Esophagus muscularis mucosa (tissue), 4 donors: Measurements from ENCODE around the gene PPP1R12B. TPM values are rescaled to one million over a fixed set of nuclear protein-coding genes. Genes with fewer than 3 reads are reported as not detected.

Experiments
- DNase-seq: peaks from one replicate; pipeline ENCODE4 v3.0.0-alpha.2; 2017; ENCODE audit errors: extremely low spot score
- H3K27ac ChIP-seq, 4 donors: fragments of 200-600 bp; sonication (generic); replicated peaks in 1 of 4; 1 replicate in 3 of 4; 2 replicates in 1 of 4; pipeline ENCODE4 v1.5.1; 2016 to 2019; ENCODE audit warnings: mild to moderate bottlenecking in 1 of 4
- H3K27me3 ChIP-seq, 4 donors: fragments of 200-600 bp; sonication (generic); one replicate each; pipeline versions ENCODE4 v1.5.1 to v1.6.0; 2016 to 2019
- H3K36me3 ChIP-seq, 4 donors: fragments of 200-600 bp; sonication (generic); one replicate each; pipeline ENCODE4 v1.5.1; 2016 to 2019
- H3K4me1 ChIP-seq, 4 donors: fragments of 200-600 bp; sonication (generic); one replicate each; pipeline ENCODE4 v1.5.1; 2016 to 2019
- H3K4me3 ChIP-seq, 4 donors: fragments of 200-600 bp; sonication (generic); 1 replicate in 2 of 4; 2 replicates in 2 of 4; pipeline ENCODE4 v1.5.1; 2016 to 2019; ENCODE audit warnings: mild to moderate bottlenecking in 4 of 4, moderate library complexity in 1 of 4
- H3K9me3 ChIP-seq, 4 donors: fragments of 200-600 bp; sonication (generic); 1 replicate in 3 of 4; 2 replicates in 1 of 4; pipeline ENCODE4 v1.5.1; 2016 to 2019
- EP300 ChIP-seq: sonication (generic); formaldehyde crosslinking; IDR thresholded peaks from one replicate; pipeline ENCODE4 v1.6.1; 2017; ENCODE audit warnings: antibody characterized with exemption
- POLR2A ChIP-seq: fragments of 450-650 bp; IDR thresholded peaks from one replicate; pipeline ENCODE4 v1.6.1; 2017; ENCODE audit warnings: antibody characterized with exemption, moderate library complexity, mild to moderate bottlenecking, low read depth
- POLR2AphosphoS5 ChIP-seq, 2 donors: sonication (generic); formaldehyde crosslinking; IDR thresholded peaks; one replicate each; pipeline ENCODE4 v1.6.1; 2017; ENCODE audit warnings: antibody characterized with exemption in 2 of 2
- WGBS: methylation state at CpG from one replicate; pipeline ENCODE4 v1.1.5; 2018; 5-methylcytosine and 5-hydroxymethylcytosine counted together
- intact Hi-C: fragments of 100-400 bp; cut with DNase I; formaldehyde crosslinking; loops from one replicate; pipeline ENCODE4 v1.15.1; 2023
- total RNA-seq, 4 donors: library from RNA; depleted of rRNA; stranded (reverse); fragments of >200 nt; gene quantifications; one replicate each; pipeline versions ENCODE4 v1.1.0 to v1.2.1, GENCODE V29; 2016
- TF ChIP-seq, protein P1 (sequence below), 3 experiments: fragments of 200-600 bp in 2 of 3; fragments of 450-650 bp in 1 of 3; sonication (generic) in 2 of 3; IDR thresholded peaks; one replicate each; pipeline ENCODE4 v1.5.1; 2017 to 2019; ENCODE audit warnings: antibody characterized with exemption in 3 of 3, mild to moderate bottlenecking in 2 of 3, moderate library complexity in 1 of 3

The PPP1R12B gene
- total RNA-seq, 4 donors from 2014 or later: 692 to 1,262 (median 949) TPM

DNA sequence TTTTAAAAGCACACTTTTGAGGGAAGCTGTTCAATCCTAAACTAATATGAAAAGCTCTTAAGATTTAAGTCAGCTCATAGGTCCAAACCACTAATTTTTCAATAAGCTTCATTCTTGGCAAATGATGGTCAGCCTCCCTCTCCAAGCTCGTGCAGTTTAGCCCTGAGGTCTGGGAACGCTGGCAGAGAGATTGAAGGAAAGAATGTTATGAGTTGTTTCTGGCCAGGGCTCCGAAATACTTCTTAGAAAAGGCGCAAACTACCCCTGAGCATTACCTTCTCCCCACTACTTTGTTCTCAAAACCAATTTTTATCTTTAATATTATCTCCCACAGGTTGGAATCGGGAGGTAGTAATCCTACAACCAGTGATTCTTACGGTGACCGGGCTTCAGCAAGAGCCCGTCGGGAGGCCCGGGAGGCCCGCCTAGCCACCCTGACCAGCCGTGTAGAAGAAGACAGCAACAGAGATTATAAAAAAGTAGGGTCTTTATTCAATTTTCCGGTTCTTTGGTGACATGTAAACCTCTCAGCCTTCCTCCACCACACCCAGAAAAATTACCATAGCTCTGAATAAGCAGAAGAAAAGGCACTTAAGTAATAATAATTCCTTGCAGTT lies 214.1 kb downstream of the PPP1R12B start:
- TF ChIP-seq, protein P1, sequence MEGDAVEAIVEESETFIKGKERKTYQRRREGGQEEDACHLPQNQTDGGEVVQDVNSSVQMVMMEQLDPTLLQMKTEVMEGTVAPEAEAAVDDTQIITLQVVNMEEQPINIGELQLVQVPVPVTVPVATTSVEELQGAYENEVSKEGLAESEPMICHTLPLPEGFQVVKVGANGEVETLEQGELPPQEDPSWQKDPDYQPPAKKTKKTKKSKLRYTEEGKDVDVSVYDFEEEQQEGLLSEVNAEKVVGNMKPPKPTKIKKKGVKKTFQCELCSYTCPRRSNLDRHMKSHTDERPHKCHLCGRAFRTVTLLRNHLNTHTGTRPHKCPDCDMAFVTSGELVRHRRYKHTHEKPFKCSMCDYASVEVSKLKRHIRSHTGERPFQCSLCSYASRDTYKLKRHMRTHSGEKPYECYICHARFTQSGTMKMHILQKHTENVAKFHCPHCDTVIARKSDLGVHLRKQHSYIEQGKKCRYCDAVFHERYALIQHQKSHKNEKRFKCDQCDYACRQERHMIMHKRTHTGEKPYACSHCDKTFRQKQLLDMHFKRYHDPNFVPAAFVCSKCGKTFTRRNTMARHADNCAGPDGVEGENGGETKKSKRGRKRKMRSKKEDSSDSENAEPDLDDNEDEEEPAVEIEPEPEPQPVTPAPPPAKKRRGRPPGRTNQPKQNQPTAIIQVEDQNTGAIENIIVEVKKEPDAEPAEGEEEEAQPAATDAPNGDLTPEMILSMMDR (IDR thresholded peaks at IDR 0.05): no peak
- TF ChIP-seq POLR2A (no peak), POLR2AphosphoS5 (IDR thresholded peaks at IDR 0.05) (peak in 1 of 2 donors; percentile 16)
- intact Hi-C loops: no loop called here
- peak overlapping the region; percentile 68 to 84 (median 80) for H3K27ac ChIP-seq
- no peaks in the 10 kb centered on the region for H3K9me3 ChIP-seq
- peaks cover 0 to 50% (median 17%) of the 10 kb centered on the region in 4 donors for H3K36me3 ChIP-seq
- DNase-seq: no peak
- H3K4me1 ChIP-seq: peaks cover 81 to 100% (median 96%) of the 10 kb centered on the region in 4 donors
- 47% methylated on average over 13 of the region's 13 CpGs for WGBS
- H3K27me3 ChIP-seq: no peaks in the 10 kb centered on the region
- H3K4me3 ChIP-seq: no peak overlapping the region

DNA sequence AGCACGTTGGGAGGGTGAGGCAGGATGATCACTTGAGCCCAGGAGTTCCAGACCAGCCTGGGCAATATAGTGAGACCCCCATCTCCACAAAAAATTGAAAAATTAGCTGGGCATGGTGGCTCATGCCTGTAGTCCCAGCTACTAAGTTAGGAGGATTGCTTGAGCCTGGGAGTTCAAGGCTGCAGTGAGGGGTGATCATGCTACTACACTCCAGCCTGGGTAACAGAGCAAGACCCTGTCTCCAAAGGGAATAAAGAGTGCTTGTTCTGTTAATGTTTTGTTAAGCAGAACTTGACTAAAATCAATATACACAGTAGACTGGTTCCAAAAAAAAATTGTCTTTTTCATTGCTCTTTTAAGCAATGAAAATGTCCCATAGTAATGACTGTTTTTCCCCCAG lies 215.3 kb downstream of the PPP1R12B start:
- peaks cover 0 to 62% (median 20%) of the 10 kb centered on the region in 4 donors for H3K36me3 ChIP-seq
- H3K4me1 ChIP-seq: peaks cover 74 to 100% (median 98%) of the 10 kb centered on the region in 4 donors

GRCh38 chr1:202564958-202565495 lies 216.5 kb downstream of the PPP1R12B start:
- Histone ChIP-seq H3K36me3 (peaks cover 10 to 74% (median 32%) of the 10 kb centered on the region in 4 donors), H3K27me3 (no peaks in the 10 kb centered on the region), H3K4me3 (no peak overlapping the region), H3K4me1 (peaks cover 80 to 100% (median 99%) of the 10 kb centered on the region in 4 donors), H3K27ac (peak overlapping the region; percentile 79 to 84 (median 81)), H3K9me3 (no peaks in the 10 kb centered on the region)
- 66% methylated on average over 2 of the region's 2 CpGs for WGBS
- intact Hi-C loops: no loop called here
- TF ChIP-seq EP300 (no peak), POLR2A (no peak), POLR2AphosphoS5 (IDR thresholded peaks at IDR 0.05) (no peak)
- TF ChIP-seq, protein P1 (IDR thresholded peaks at IDR 0.05): no peak
- no peak for DNase-seq

More for the DNA sequence above, 215.3 kb downstream of the PPP1R12B start:
- Histone ChIP-seq H3K9me3 (no peaks in the 10 kb centered on the region), H3K4me3 (no peak overlapping the region), H3K27ac (peak overlapping the region; percentile 79 to 84 (median 81)), H3K27me3 (no peaks in the 10 kb centered on the region)
- DNase-seq: no peak
- no peak for TF ChIP-seq POLR2A
- no peak for TF ChIP-seq POLR2AphosphoS5 (IDR thresholded peaks at IDR 0.05)
- TF ChIP-seq EP300: no peak
- intact Hi-C loops: no loop called here
- 64% methylated on average over 1 of the region's 1 CpG for WGBS

- TF ChIP-seq, protein P1 (IDR thresholded peaks at IDR 0.05): no peak
- TF ChIP-seq POLR2A (no peak), EP300 (no peak), POLR2AphosphoS5 (IDR thresholded peaks at IDR 0.05) (no peak)
- Histone ChIP-seq H3K27ac (peak overlapping the region; percentile 79 to 84 (median 81)), H3K9me3 (no peaks in the 10 kb centered on the region), H3K36me3 (peaks cover 10 to 79% (median 37%) of the 10 kb centered on the region in 4 donors), H3K4me1 (peaks cover 70 to 100% (median 99%) of the 10 kb centered on the region in 4 donors), H3K27me3 (no peaks in the 10 kb centered on the region), H3K4me3 (no peak overlapping the region)
- WGBS: 41% methylated on average over 2 of the region's 2 CpGs
- no peak for DNase-seq
- intact Hi-C loops: no loop called here
Observed at GRCh38 chr1:202565890-202566602, 217.5 kb downstream of the PPP1R12B start.

DNA sequence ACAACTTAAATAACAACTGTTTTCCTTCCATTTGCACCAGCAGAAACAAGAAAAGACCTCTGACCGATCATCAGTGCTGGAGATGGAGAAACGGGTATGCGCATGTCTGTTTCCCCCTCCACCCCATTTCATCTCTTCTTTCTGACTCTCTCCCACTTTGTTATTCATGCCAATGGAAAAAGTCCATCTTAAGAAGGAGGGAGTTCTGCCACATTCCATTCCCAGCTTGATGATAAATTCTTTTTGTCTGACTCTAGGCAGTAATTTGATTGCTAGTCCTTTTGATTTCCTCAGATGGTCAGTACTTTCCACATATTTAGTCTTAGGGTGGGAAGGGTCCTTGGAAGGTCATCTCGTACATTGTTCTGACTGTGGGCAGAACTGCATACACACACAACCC lies 219.2 kb downstream of the PPP1R12B start:
- Histone ChIP-seq H3K27ac (peak overlapping the region; percentile 79 to 84 (median 81)), H3K4me3 (no peak overlapping the region), H3K9me3 (no peaks in the 10 kb centered on the region), H3K27me3 (no peaks in the 10 kb centered on the region), H3K36me3 (peaks cover 14 to 74% (median 43%) of the 10 kb centered on the region in 4 donors), H3K4me1 (peaks cover 63 to 100% (median 100%) of the 10 kb centered on the region in 4 donors)
- intact Hi-C loops: no loop called here
- no peak for DNase-seq
- WGBS: 53% methylated on average over 4 of the region's 4 CpGs
- TF ChIP-seq POLR2AphosphoS5 (IDR thresholded peaks at IDR 0.05) (peak in 1 of 2 donors; percentile 30), EP300 (no peak), POLR2A (no peak)
- TF ChIP-seq, protein P1 (IDR thresholded peaks at IDR 0.05): no peak
